NCI-H1092 treated with DMSO at 0.1 percent for 48 hours (cell line): ENCODE measurements around the gene CYSTM1.
"Not testable (repeated sequence)": the region's sequence is repeated elsewhere in the genome, so short reads cannot be mapped to it uniquely, and the experiment has no call there.

Experiments
- DNase-seq: peaks from one replicate; lab custom pipeline; 2025; lab: John Stamatoyannopoulos, UW

Gene CYSTM1

DNA sequence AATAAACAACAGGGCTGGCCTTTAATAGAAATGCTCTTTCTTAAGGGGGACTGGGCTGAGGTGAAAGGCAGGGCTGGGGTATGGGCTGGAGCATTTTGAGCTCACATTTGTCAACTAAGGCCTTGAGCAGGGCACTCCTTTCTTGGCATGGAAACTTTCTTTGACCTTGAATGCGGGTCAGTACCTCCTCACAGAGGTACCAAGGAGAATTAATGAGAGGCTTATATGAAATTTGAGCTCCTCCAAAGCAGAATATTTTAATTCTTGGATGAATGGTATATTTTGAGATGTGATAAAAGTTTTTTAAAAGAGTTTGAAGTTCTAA is 3.1 kb downstream of the CYSTM1 start:
- no peak for DNase-seq

- no peak for DNase-seq
Measured at GRCh38 chr5:140178482-140179116, 3.6 kb downstream of the CYSTM1 start.

DNA sequence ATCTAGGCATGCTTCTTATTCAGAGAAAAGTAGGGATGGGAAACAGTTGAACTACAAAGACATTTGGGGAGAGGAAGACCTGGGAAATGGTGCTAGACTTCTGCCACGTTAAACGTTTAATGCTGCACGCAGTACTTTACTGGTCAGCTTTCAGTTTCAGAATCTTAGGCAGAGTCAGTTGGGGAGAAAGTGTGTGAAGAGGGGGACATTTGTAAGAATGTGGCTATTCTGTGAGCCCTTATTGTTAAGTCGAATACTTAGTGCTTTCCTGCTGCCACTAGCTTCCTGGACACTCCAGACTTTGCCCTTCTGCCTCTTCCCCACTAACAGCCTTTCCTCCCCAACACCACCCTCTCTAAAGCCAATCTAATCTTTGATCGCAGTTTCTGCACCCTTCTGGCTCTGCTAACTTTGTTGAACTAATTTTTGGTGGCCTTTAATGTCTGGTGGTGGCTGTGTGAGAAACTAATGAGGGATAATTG is 6.1 kb downstream of the CYSTM1 start:
- no peak for DNase-seq

DNA sequence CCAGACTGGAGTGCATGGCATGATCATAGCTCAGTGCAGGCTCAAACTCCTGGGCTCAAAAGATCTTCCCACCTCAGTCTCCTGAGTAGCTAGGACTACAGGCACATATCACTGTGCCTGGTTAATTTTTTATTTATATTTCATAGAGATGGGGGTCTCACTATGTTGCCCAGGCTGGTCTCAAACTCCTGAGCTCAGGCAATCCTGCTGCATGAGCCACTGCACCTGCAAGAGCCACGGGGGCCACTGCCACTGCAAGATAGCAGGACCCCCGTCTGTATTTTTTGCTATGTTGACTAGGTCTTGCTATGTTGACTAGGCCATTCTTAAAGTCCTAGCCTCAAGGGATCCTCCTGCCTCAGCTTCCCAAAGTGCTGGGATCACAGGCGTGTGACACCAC is 6.5 kb downstream of the CYSTM1 start:
- no peak for DNase-seq

GRCh38 chr5:140182075-140182711 is 7.2 kb downstream of the CYSTM1 start:
- DNase-seq, result no peak

GRCh38 chr5:140182803-140183367 is 7.9 kb downstream of the CYSTM1 start:
- DNase-seq, result peak; percentile 10

DNA sequence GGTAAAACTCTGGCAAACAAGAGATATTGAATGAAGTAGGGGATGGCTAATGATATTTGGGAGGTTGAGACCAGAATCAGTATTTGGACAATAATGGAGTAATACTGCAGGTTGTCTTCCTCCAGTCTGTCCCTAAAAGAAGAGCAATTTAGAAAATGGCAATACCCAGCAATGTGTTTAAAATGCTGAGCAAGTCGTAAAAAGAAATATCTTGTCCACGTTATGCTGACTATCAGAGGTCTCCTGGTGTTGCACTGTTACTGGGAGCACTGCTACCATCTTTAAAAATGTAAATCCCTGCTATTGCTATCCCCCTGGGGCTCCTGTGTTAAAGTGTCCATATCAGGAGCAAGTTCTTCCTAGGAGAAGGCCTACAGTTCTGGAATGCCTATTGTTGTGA is 10.4 kb downstream of the CYSTM1 start:
- DNase-seq, result no peak

DNA sequence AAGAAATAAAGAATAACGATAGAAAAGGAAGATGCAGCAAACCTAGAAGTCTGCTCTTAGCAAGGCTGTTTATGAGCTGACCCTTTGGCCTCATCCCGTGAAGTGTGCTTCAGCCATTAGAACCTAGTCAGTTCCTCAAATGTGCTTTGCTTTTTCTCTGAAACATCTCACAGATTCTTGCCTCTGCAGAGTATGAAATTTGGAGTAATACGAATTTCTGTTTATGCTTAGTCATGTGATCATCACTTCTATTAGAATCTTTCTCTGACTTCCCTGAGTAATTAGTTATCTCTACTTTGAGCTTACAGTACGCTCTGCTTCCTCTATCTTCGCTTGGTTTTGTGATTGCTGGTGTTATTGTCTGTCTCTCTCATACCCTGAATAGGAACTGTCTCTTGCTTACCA is 11.3 kb downstream of the CYSTM1 start:
- DNase-seq, result no peak

DNA sequence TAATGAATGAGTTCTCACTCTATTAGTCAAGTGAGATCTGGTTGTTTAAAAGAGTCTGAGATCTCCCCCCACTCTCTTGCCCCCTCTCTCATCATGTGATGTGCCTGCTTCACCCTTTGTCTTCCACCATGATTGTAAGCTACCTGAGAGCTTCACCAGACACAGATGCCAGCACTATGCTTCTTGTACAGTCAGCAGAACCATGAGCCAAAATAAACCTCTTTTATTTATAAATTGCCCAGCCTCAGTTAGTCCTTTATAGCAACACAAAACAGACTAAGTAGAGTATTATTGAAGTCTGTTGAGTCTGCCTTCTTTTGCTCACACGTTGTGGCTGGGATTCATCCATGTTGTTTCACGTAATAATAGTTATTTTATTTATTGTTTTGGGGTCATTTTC is 14.3 kb downstream of the CYSTM1 start:
- no peak for DNase-seq

- DNase-seq, result no peak
Measured at GRCh38 chr5:140189977-140190871, 15.2 kb downstream of the CYSTM1 start.

DNA sequence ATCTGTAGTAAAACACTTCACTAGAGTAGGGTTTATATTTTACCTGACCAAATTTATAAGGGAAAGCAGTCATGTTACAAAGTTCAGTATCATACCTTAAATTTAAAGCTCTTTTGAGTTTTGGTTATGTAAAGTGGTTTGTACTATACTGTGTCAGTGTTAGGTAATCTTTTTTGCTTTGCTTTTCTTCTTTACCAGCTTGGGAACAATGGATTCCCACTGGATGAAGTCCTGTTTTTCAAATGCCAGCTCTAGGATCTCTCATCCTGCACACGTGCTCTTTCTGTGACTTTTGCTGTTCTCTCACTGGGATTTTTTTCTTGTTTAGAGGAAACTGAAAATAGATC is 15.9 kb downstream of the CYSTM1 start:
- DNase-seq, result no peak

GRCh38 chr5:140192715-140193430 is 17.9 kb downstream of the CYSTM1 start:
- no peak for DNase-seq

DNA sequence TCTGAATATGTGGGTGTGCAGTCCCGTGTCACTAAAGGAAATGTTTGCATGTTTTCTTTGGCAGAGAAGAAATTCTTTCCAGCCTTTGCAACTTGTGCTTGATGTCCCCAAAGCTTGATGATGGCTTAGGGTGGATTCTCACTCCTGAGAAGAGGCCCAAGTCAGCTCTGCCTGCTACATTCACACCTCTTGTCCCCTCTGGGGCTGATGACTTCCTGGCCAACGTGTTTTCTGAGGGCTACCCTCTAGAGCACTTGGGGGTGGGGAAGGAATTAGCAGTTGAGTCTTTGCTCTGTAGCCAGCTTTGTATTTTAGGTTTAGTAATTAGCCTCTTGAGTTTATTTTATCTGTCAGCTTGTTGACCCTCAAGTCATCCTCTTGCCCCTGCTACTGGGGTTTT is 19.7 kb downstream of the CYSTM1 start:
- no peak for DNase-seq

GRCh38 chr5:140196115-140196814 is 21.3 kb downstream of the CYSTM1 start:
- no peak for DNase-seq

GRCh38 chr5:140197023-140197422 is 22.0 kb downstream of the CYSTM1 start:
- DNase-seq, result no peak

DNA sequence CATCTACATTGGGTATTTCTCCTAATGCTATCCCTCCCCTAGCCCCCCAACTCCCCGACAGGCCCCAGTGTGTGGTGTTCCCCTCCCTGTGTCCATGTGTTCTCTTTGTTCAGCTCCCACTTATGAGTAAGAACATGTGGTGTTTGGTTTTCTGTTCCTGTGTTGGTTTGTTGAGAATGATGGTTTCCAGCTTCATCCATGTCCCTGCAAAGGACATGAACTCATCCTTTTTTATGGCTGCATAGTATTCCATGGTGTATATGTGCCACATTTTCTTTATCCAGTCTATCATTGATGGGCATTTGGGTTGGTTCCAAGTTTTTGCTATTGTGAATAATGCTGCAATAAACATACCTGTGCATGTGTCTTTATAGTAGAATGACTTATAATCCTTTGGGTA is 23.9 kb downstream of the CYSTM1 start:
- DNase-seq, result not testable (repeated sequence)

GRCh38 chr5:140202078-140202477 is 27.1 kb downstream of the CYSTM1 start:
- no peak for DNase-seq

GRCh38 chr5:140202610-140203009 is 27.6 kb downstream of the CYSTM1 start:
- no peak for DNase-seq

DNA sequence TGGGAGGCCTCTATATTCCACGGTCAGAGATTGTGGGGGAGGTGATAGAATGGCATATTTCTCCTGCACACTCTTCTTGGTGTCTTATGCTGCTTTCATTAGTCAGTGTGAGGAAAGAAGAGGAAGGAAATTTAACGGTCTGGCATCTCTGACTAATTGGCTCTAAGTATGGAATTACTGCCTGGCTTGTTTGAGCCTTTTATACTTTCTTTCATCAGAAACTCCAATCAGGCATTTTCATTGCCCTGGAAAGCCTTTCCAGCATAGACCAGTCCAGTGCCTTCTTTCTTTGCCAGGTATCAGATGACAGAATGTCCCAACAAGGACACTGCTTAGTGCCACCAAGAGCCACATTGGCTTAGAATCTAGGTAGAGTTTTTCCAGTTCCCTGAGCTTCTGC is 30.2 kb downstream of the CYSTM1 start:
- no peak for DNase-seq

GRCh38 chr5:140205952-140206351 is 31.0 kb downstream of the CYSTM1 start:
- no peak for DNase-seq

GRCh38 chr5:140207250-140207964 is 32.4 kb downstream of the CYSTM1 start:
- DNase-seq, result no peak
